ENCODE data around the gene SUMO3. TPM values are rescaled to one million over a fixed set of nuclear protein-coding genes. Genes with fewer than 3 reads are reported as not detected.
A peak's percentile ranks its signal among the peaks of the same experiment; 100 is the strongest.

Gene SUMO3
- total and polyA plus RNA-seq, 2 of the 13 experiments (the other 11 are each of a cell fraction or from before 2014, with no cell fraction given): 51.4 to 92.4 TPM

DNA sequence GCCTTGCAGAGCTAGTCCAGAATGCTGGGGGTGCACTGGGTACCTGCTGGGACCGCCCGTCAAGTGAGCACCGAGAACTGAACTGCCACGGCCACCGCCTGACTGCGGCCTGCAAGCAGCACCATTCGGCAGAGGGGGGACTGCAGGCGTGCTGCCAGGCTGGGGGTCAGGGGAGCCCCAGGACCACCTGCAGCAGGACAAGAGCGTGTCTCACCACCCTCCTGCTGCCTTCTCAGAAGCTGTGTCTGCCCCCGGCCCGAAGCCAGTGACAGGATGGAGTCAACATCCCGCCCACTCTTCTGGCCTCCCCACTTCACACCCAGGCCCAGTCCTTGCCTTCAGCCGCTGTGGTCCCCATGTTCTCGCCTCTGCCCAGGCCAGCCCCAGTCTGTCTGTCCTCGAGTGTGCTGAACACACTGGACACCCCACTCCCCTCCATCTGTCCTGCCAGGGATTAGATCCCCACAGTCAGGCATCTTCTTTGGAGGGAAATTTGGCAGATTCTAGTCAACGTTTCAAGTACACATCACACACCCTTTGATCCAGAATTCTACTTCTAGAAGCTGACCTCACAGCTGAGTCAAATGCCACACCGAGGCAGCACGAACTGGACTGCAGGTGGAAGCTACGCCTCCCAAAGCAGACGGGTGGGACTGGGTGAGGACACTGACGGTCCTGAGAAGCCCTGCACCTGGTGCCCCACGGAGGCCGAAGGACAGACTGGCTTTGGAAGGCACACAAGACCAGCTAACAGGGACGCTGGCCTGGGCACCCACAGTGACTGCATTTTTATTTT lies 29.6 kb upstream of the SUMO3 start (continued):
- TF ChIP-seq ZBTB34 (CRISPR knock-in tag; IDR thresholded peaks at IDR 0.05) (no peak), ETS1 (CRISPR knock-in tag; IDR thresholded peaks at IDR 0.05) (no peak), YY1 (IDR thresholded peaks at IDR 0.05; ENCODE audit: insufficient read depth, insufficient replicate concordance, low read depth, low read length) (no peak), DR1 (CRISPR knock-in tag; IDR thresholded peaks at IDR 0.05) (no peak), NPAS2 (CRISPR knock-in tag; IDR thresholded peaks at IDR 0.05; ENCODE audit: borderline replicate concordance) (no peak), SP5 (CRISPR knock-in tag; IDR thresholded peaks at IDR 0.05; ENCODE audit: borderline replicate concordance, low read depth) (no peak), PRPF4 (IDR thresholded peaks at IDR 0.05; ENCODE audit: low read depth, low read length, poor library complexity, severe bottlenecking) (no peak), ZBTB14 (CRISPR knock-in tag; IDR thresholded peaks at IDR 0.05) (no peak), EZH2 (conservative IDR thresholded peaks at IDR 0.05; ENCODE audit: low read depth, low read length) (no peak), ZNF230 (CRISPR knock-in tag; IDR thresholded peaks at IDR 0.05) (no peak), ZMYM4 (CRISPR knock-in tag; IDR thresholded peaks at IDR 0.05) (0 out of 2 replicates have a peak, but pooled peaks have one; percentile 16), ZNF263 (CRISPR knock-in tag; IDR thresholded peaks at IDR 0.05) (no peak), SKIL (CRISPR knock-in tag; IDR thresholded peaks at IDR 0.05; ENCODE audit: borderline replicate concordance) (no peak), SNAPC5 (CRISPR knock-in tag; IDR thresholded peaks at IDR 0.05; ENCODE audit: borderline replicate concordance) (no peak), CSRNP1 (CRISPR knock-in tag; IDR thresholded peaks at IDR 0.05) (peak; percentile 38; the same call in 1 of the 2 replicates)
